ENCODE results near the gene ACTL10. TPM values are rescaled to one million over a fixed set of nuclear protein-coding genes. Genes with fewer than 3 reads are reported as not detected.

The ACTL10 gene
- total RNA-seq, 1 experiment from 2014 or later = 3.2 TPM

- POLR2A ChIA-PET = interaction anchor here (0.8 to 1.9 kb wide), 3 partner anchors 135 to 275 kb away, joined by 3 to 7 read pairs (median 3); partner anchors contain the start of genes CBFA2T2, CDK5RAP1 and CHMP4B
- CTCF ChIA-PET = interaction anchor here (3.7 kb wide), 1 partner anchor 8 kb away, joined by 19 read pairs; the partner anchor contains the start of gene ACTL10
- no peak overlapping the region for H3K27ac Mint-ChIP-seq (ENCODE audit: low read depth, unreplicated experiment)
- no peak for TF ChIP-seq CTCF (IDR thresholded peaks at IDR 0.05; ENCODE audit: unreplicated experiment)
- no peaks in the 10 kb centered on the region for H3K9me3 Mint-ChIP-seq (ENCODE audit: unreplicated experiment)
- BruUV-seq (replicated peaks) = no TSS peak
- no peak for DNase-seq (ENCODE audit: unreplicated experiment)
- H3K4me1 Mint-ChIP-seq (ENCODE audit: insufficient read depth, unreplicated experiment) = peaks cover 19% of the 10 kb centered on the region
- H3K27me3 Mint-ChIP-seq (ENCODE audit: insufficient read depth, unreplicated experiment) = no peaks in the 10 kb centered on the region
- H3K4me3 Mint-ChIP-seq (ENCODE audit: unreplicated experiment) = no peak overlapping the region
- no peaks in the 10 kb centered on the region for H3K36me3 Mint-ChIP-seq (ENCODE audit: insufficient read depth, unreplicated experiment)
- intact Hi-C loops (cut with micrococcal nuclease) = no loop called here
These were observed 9.4 kb downstream of the ACTL10 start for GRCh38 chr20:33676121-33676520.

- intact Hi-C loops (cut with micrococcal nuclease) = no loop called here
- Mint-ChIP-seq H3K36me3 (ENCODE audit: insufficient read depth, unreplicated experiment) (no peaks in the 10 kb centered on the region), H3K27ac (ENCODE audit: low read depth, unreplicated experiment) (no peak overlapping the region), H3K9me3 (ENCODE audit: unreplicated experiment) (no peaks in the 10 kb centered on the region), H3K4me1 (ENCODE audit: insufficient read depth, unreplicated experiment) (peaks cover 19% of the 10 kb centered on the region), H3K27me3 (ENCODE audit: insufficient read depth, unreplicated experiment) (no peaks in the 10 kb centered on the region), H3K4me3 (ENCODE audit: unreplicated experiment) (no peak overlapping the region)
- no peak for TF ChIP-seq CTCF (IDR thresholded peaks at IDR 0.05; ENCODE audit: unreplicated experiment)
- ChIA-PET CTCF (interaction anchor here (0.6 to 3.7 kb wide), 3 partner anchors 9 to 115 kb away, joined by 3 to 19 read pairs (median 6); partner anchors contain the start of gene ACTL10), POLR2A (interaction anchor here (1.3 kb wide), 1 partner anchor 11 kb away, joined by 3 read pairs; the partner anchor contains the start of gene ACTL10)
- BruUV-seq (replicated peaks) = no TSS peak
- no peak for DNase-seq (ENCODE audit: unreplicated experiment)
These were observed 10.2 kb downstream of the ACTL10 start for GRCh38 chr20:33676652-33677645.

GRCh38 chr20:33677991-33678702, 11.4 kb downstream of the ACTL10 start:
- Mint-ChIP-seq H3K4me1 (ENCODE audit: insufficient read depth, unreplicated experiment) (peaks cover 14% of the 10 kb centered on the region), H3K36me3 (ENCODE audit: insufficient read depth, unreplicated experiment) (no peaks in the 10 kb centered on the region), H3K27me3 (ENCODE audit: insufficient read depth, unreplicated experiment) (no peaks in the 10 kb centered on the region), H3K9me3 (ENCODE audit: unreplicated experiment) (no peaks in the 10 kb centered on the region), H3K27ac (ENCODE audit: low read depth, unreplicated experiment) (no peak overlapping the region), H3K4me3 (ENCODE audit: unreplicated experiment) (no peak overlapping the region)
- DNase-seq (ENCODE audit: unreplicated experiment) = no peak
- POLR2A ChIA-PET = interaction anchor here (0.6 to 1.3 kb wide), 3 partner anchors 12 to 1968 kb away, joined by 3 to 4 read pairs (median 3); partner anchors contain the start of gene ACTL10
- intact Hi-C loops (cut with micrococcal nuclease) = no loop called here
- CTCF ChIA-PET = interaction anchor here (0.6 to 3.7 kb wide), 3 partner anchors 10 to 114 kb away, joined by 3 to 19 read pairs (median 6); partner anchors contain the start of gene ACTL10
- TF ChIP-seq CTCF (IDR thresholded peaks at IDR 0.05; ENCODE audit: unreplicated experiment) = no peak
- no TSS peak for BruUV-seq (replicated peaks)
